K562 (cell line): ENCODE results near the gene EYA4. TPM values are rescaled to one million over a fixed set of nuclear protein-coding genes. Genes with fewer than 3 reads are reported as not detected.

Source experiments
- ATAC-seq: fragments of 200-7000 bp; cut with Tn5 transposase; 3 replicates; pipeline ENCODE4 v1.9.1; 2020; ENCODE audit warnings: moderate library complexity
- BruUV-seq: library from RNA; stranded (reverse); fragments of 400-500 nt; replicated peaks from 2 replicates; lab custom pipeline; 2021; lab: Mats Ljungman, UMichigan
- CTCF ChIA-PET: fragments of 300-600 bp; formaldehyde crosslinking; extraction: SDS; loops from one replicate; lab custom pipeline; 2021; ENCODE audit warnings: low intra/inter-chr PET ratio; lab: Yijun Ruan, JAX
- POLR2A ChIA-PET: fragments of 300-600, 350-650 bp; sonication (Branson Sonifier 250); formaldehyde crosslinking; extraction: SDS; loops from one replicate; lab custom pipeline; 2021; ENCODE audit warnings: antibody characterized with exemption, inconsistent platforms; lab: Yijun Ruan, JAX
- DNase-seq, 4 experiments: peaks; one replicate each; pipeline versions ENCODE4 v3.0.0 to v3.0.0-alpha.2; 2011 to 2018; ENCODE audit warnings: low spot score in 3 of 4, mixed read lengths in 3 of 4; ENCODE audit errors: extremely low read depth in 1 of 4
- FAIRE-seq: peaks from 2 replicates; lab custom pipeline; 2011; peaks lifted over from hg19 to GRCh38; lab: Jason Lieb, UNC
- H2AFZ ChIP-seq: 2 replicates; pipeline ENCODE4 v1.6.0; 2011; ENCODE audit warnings: low read depth, low read length, control low read depth, inconsistent platforms
- H3K27ac ChIP-seq: fragments of 200-600 bp; 3 replicates; pipeline ENCODE4 v1.8.0; 2011; ENCODE audit warnings: low read depth, mild to moderate bottlenecking, control low read depth, inconsistent platforms, low read length, moderate library complexity, mixed read lengths; ENCODE audit errors: extremely low read depth
- H3K27me3 ChIP-seq, 2 experiments: fragments of 300-600 bp in 1 of 2; 2 replicates in 1 of 2; 3 replicates in 1 of 2; pipeline versions ENCODE4 v1.6.0 to v1.8.0; 2011; ENCODE audit warnings: inconsistent platforms in 2 of 2, low read length in 2 of 2, mild to moderate bottlenecking in 1 of 2, mixed read lengths in 1 of 2, moderate library complexity in 1 of 2; ENCODE audit not compliant: control insufficient read depth in 2 of 2, insufficient read depth in 2 of 2
- H3K36me3 ChIP-seq: fragments of 300-600 bp; 3 replicates; pipeline ENCODE4 v1.8.0; 2011; ENCODE audit warnings: mild to moderate bottlenecking, low read length, inconsistent platforms; ENCODE audit not compliant: control insufficient read depth, insufficient read depth
- H3K4me1 ChIP-seq, 2 experiments: fragments of 200-600 bp in 1 of 2; replicated peaks in 1 of 2; 2 replicates in 1 of 2; 3 replicates in 1 of 2; pipeline versions ENCODE4 v1.5.1 to v1.8.0; 2011; ENCODE audit warnings: inconsistent platforms in 2 of 2, low read length in 2 of 2, mild to moderate bottlenecking in 1 of 2, mixed read lengths in 1 of 2, moderate library complexity in 1 of 2; ENCODE audit not compliant: control insufficient read depth in 2 of 2, insufficient read depth in 2 of 2
- H3K4me2 ChIP-seq: 2 replicates; pipeline ENCODE4 v1.6.1; 2011; ENCODE audit warnings: low read length, control low read depth, inconsistent platforms, mixed read lengths; ENCODE audit not compliant: insufficient read depth
- H3K4me3 ChIP-seq: fragments of 200-600 bp; sonication (generic), shearing (Covaris generic); 2 replicates; pipeline ENCODE4 v1.5.1; 2016; ENCODE audit warnings: control low read depth, inconsistent platforms
- H3K79me2 ChIP-seq: fragments of 200-600 bp; 3 replicates; pipeline ENCODE4 v1.8.0; 2011; ENCODE audit warnings: low read length, inconsistent platforms; ENCODE audit not compliant: control insufficient read depth, insufficient read depth
- H3K9ac ChIP-seq, 2 experiments: 2 replicates each; pipeline versions ENCODE4 v1.6.0 to v1.6.1; 2011; ENCODE audit warnings: low read depth in 2 of 2, low read length in 2 of 2, control low read depth in 1 of 2, inconsistent platforms in 1 of 2, mild to moderate bottlenecking in 1 of 2, mixed read lengths in 1 of 2; ENCODE audit not compliant: insufficient read depth in 1 of 2
- H3K9me1 ChIP-seq: one replicate; pipeline ENCODE4 v1.6.0; 2011; ENCODE audit warnings: inconsistent platforms, mild to moderate bottlenecking, low read length, moderate library complexity; ENCODE audit not compliant: control insufficient read depth, insufficient read depth
- H3K9me3 ChIP-seq: replicated peaks from 2 replicates; pipeline ENCODE4 v1.5.1; 2011; ENCODE audit warnings: low read depth, low read length, inconsistent platforms; ENCODE audit not compliant: control insufficient read depth, insufficient read depth
- H4K20me1 ChIP-seq: replicated peaks from 2 replicates; pipeline ENCODE4 v1.6.1; 2011; ENCODE audit warnings: low read length, inconsistent platforms, mixed read lengths; ENCODE audit not compliant: control insufficient read depth, insufficient read depth
- CTBP1 ChIP-seq: fragments of 450-650 bp; IDR thresholded peaks from 2 replicates; pipeline ENCODE4 v1.6.1; 2016; ENCODE audit warnings: borderline replicate concordance
- KDM4B ChIP-seq, 2 experiments: fragments of 450-650 bp in 1 of 2; sonication (generic) in 1 of 2; IDR thresholded peaks; 2 replicates each; pipeline ENCODE4 v1.6.1; 2016 to 2017; ENCODE audit warnings: borderline replicate concordance in 2 of 2, antibody characterized with exemption in 1 of 2, low read depth in 1 of 2, mild to moderate bottlenecking in 1 of 2
- KLF1 ChIP-seq: fragments of 450-650 bp; IDR thresholded peaks from 2 replicates; pipeline ENCODE4 v1.6.1; 2016; ENCODE audit warnings: missing genetic modification characterization, missing compliant biosample characterization
- NONO ChIP-seq, 2 experiments: fragments of 200-400 bp in 1 of 2; fragments of 450-650 bp in 1 of 2; formaldehyde crosslinking in 1 of 2; IDR thresholded peaks; 2 replicates each; pipeline ENCODE4 v1.6.1; 2017; ENCODE audit warnings: low read depth in 2 of 2, mild to moderate bottlenecking in 2 of 2, moderate library complexity in 2 of 2, low read length in 1 of 2
- POLR3G ChIP-seq: IDR thresholded peaks from 2 replicates; pipeline ENCODE4 v1.6.1; 2011; ENCODE audit not compliant: insufficient read length, insufficient replicate concordance; ENCODE audit errors: extremely low read depth
- RHOXF2B ChIP-seq: fragments of 250-450 bp; sonication (Bioruptor Pico); conservative IDR thresholded peaks from 2 replicates; pipeline ENCODE4 v1.5.1; 2021
- TAF9B ChIP-seq: fragments of 450-650 bp; IDR thresholded peaks from 2 replicates; pipeline ENCODE4 v1.6.1; 2018; ENCODE audit warnings: mild to moderate bottlenecking; ENCODE audit not compliant: partially characterized antibody
- ZNF253 ChIP-seq: fragments of 250-450 bp; sonication (Bioruptor Pico); conservative IDR thresholded peaks from 2 replicates; pipeline ENCODE4 v1.6.1; 2021; ENCODE audit warnings: mild to moderate bottlenecking
- ZNF324 ChIP-seq: fragments of 250-450 bp; sonication (Bioruptor Pico); IDR thresholded peaks from 2 replicates; pipeline ENCODE4 v1.4.0; 2020; ENCODE audit warnings: mild to moderate bottlenecking
- ZNF583 ChIP-seq: fragments of 250-450 bp; sonication (Bioruptor Pico); IDR thresholded peaks from 2 replicates; pipeline ENCODE4 v1.4.0; 2020
- ZNF586 ChIP-seq: fragments of 450-650 bp; formaldehyde crosslinking; conservative IDR thresholded peaks from 2 replicates; pipeline ENCODE4 v1.4.0; 2020; ENCODE audit warnings: mild to moderate bottlenecking, moderate library complexity
- ZNF699 ChIP-seq: fragments of 250-450 bp; sonication (Bioruptor Pico); IDR thresholded peaks from 2 replicates; pipeline ENCODE4 v1.8.0; 2021; ENCODE audit warnings: mild to moderate bottlenecking, moderate library complexity; ENCODE audit not compliant: insufficient replicate concordance
- WGBS: fragments of 100-300 bp; shearing (Covaris generic); methylation state at CpG from one replicate; pipeline ENCODE4 v1.1.6; 2016; ENCODE audit warnings: low coverage, mixed read lengths; ENCODE audit not compliant: insufficient coverage; ENCODE audit errors: missing lambda C conversion rate; 5-methylcytosine and 5-hydroxymethylcytosine counted together
- in situ Hi-C: fragments of 300-500 bp; cut with MboI; formaldehyde crosslinking; loops from 4 replicates; pipeline ENCODE4 v1.15.0; 2018; ENCODE audit warnings: inconsistent platforms, mixed read lengths
- intact Hi-C: fragments of 100-400 bp; cut with micrococcal nuclease; formaldehyde crosslinking; loops from 2 replicates; pipeline ENCODE4 v1.14.2; 2022
- polyA plus RNA-seq, 8 experiments: library from polyadenylated mRNA; depleted of rRNA in 4 of 8; stranded (reverse) in 5 of 8; unstranded in 3 of 8; fragments of >200 nt; fragmentation: Nextera tagmentation in 2 of 8; fragmentation: Illumina TruSeq in 1 of 8; extraction: Ambion mirVana in 2 of 8; extraction: Trizol in 1 of 8; gene quantifications; 2 replicates each; pipeline versions ENCODE4 v1.2.1 to v1.2.3, GENCODE V29; 2011 to 2014; ENCODE audit warnings: inconsistent platforms in 1 of 8, missing spikeins in 1 of 8
- total RNA-seq, 7 experiments: library from RNA; depleted of rRNA in 6 of 7; stranded (reverse); fragments of >200 nt in 6 of 7; fragmentation: Illumina TruSeq in 2 of 7; extraction: Trizol in 2 of 7; gene quantifications; 2 replicates each; pipeline versions ENCODE4 v1.2.1 to v1.2.3, GENCODE V29; 2011 to 2021; ENCODE audit warnings: low replicate concordance in 1 of 7
- TF ChIP-seq, protein P1 (sequence below): fragments of 450-650 bp; IDR thresholded peaks from 2 replicates; pipeline ENCODE4 v1.6.1; 2018; ENCODE audit warnings: mild to moderate bottlenecking, low read depth; ENCODE audit not compliant: partially characterized antibody
- TF ChIP-seq, protein P2 (sequence below): sonication (generic); formaldehyde crosslinking; IDR thresholded peaks from 2 replicates; pipeline ENCODE4 v1.8.1; 2022; ENCODE audit warnings: missing genetic modification reagents

Gene EYA4
- total and polyA plus RNA-seq, 9 of the 15 experiments (the other 6 are each of a cell fraction or from before 2014, with no cell fraction given) = 0.03 to 0.04 TPM; not detected in 7

DNA sequence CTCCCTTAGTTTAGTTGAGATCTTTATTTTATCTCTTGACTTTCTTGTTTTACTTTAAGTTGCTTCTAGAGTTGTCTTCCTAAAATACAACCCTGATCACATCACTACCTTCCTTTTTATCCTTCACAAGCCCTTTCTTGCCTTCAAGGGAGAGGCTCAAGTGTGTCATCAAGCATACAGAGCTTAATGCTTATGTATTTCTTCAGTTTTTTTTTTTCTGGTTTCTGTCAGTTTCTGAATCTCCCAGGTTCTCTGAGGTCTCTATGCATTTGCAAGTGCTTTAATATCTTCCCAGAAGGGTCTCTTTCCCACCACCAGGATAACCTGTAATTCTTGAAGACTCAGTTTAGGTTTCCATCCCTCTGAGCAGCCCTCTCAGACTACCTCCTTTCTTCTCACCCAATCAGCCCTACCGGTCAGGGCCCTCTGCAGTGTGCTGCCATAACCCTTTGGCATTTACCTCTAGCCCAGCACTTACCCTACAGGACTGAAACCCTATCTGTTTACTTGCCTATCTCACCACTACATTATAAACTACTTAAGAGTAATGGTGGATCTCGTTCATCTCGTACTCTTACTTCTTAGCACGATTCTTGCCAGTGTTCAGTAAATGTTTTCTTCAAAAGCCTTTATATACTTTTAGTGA, 36.9 kb downstream of the EYA4 start:
- WGBS = 2% methylated on average over 4 of the region's 4 CpGs
- Histone ChIP-seq H3K36me3 (no peaks in the 10 kb centered on the region), H3K9ac (no peak overlapping the region), H3K79me2 (no peaks in the 10 kb centered on the region), H3K4me1 (no peaks in the 10 kb centered on the region), H3K27me3 (no peaks in the 10 kb centered on the region), H3K4me2 (no peak overlapping the region), H3K4me3 (no peak overlapping the region), H3K9me3 (no peaks in the 10 kb centered on the region), H3K9me1 (no peaks in the 10 kb centered on the region), H4K20me1 (no peaks in the 10 kb centered on the region), H2AFZ (no peak overlapping the region), H3K27ac (no peak overlapping the region)
- ATAC-seq = no peak
- intact Hi-C loops (no loop called here), in situ Hi-C loops (no loop called here)
- ChIA-PET POLR2A (no interaction called here), CTCF (no interaction called here)
- TF ChIP-seq POLR3G (no peak), ZNF324 (CRISPR knock-in tag) (no peak), TAF9B (no peak), NONO (IDR thresholded peaks at IDR 0.05; ENCODE audit: low read depth in 2 of 2, low read length in 1 of 2) (no peak), ZNF699 (CRISPR knock-in tag) (no peak), CTBP1 (no peak), ZNF253 (CRISPR knock-in tag) (no peak), RHOXF2B (CRISPR knock-in tag) (no peak), ZNF586 (no peak), ZNF583 (no peak), KDM4B (IDR thresholded peaks at IDR 0.05; ENCODE audit: borderline replicate concordance in 2 of 2, low read depth in 1 of 2) (no peak), KLF1 (tag) (no peak)
- TF ChIP-seq, protein P1, sequence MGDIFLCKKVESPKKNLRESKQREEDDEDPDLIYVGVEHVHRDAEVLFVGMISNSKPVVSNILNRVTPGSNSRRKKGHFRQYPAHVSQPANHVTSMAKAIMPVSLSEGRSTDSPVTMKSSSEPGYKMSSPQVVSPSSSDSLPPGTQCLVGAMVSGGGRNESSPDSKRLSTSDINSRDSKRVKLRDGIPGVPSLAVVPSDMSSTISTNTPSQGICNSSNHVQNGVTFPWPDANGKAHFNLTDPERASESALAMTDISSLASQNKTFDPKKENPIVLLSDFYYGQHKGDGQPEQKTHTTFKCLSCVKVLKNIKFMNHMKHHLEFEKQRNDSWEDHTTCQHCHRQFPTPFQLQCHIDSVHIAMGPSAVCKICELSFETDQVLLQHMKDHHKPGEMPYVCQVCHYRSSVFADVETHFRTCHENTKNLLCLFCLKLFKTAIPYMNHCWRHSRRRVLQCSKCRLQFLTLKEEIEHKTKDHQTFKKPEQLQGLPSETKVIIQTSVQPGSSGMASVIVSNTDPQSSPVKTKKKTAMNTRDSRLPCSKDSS = no peak
- TF ChIP-seq, protein P2, sequence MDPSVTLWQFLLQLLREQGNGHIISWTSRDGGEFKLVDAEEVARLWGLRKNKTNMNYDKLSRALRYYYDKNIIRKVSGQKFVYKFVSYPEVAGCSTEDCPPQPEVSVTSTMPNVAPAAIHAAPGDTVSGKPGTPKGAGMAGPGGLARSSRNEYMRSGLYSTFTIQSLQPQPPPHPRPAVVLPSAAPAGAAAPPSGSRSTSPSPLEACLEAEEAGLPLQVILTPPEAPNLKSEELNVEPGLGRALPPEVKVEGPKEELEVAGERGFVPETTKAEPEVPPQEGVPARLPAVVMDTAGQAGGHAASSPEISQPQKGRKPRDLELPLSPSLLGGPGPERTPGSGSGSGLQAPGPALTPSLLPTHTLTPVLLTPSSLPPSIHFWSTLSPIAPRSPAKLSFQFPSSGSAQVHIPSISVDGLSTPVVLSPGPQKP (CRISPR knock-in tag) = no peak
- no TSS peak for BruUV-seq
- no peak for DNase-seq
- FAIRE-seq = no peak
